Osteocyte (in vitro differentiated cells): Measurements from ENCODE around the gene ARGLU1. TPM values are rescaled to one million over a fixed set of nuclear protein-coding genes. Genes with fewer than 3 reads are reported as not detected.

Experiments
- DNase-seq: peaks from one replicate; pipeline ENCODE4 v3.0.0; 2021; ENCODE audit warnings: mixed read lengths; ENCODE audit not compliant: unreplicated experiment; ENCODE audit errors: extremely low spot score
- H3K27ac Mint-ChIP-seq: one replicate; pipeline ENCODE4 v1.8.0; 2021; ENCODE audit warnings: mild to moderate bottlenecking, mixed read lengths; ENCODE audit not compliant: unreplicated experiment
- H3K27me3 Mint-ChIP-seq: one replicate; pipeline ENCODE4 v1.8.0; 2021; ENCODE audit warnings: mixed read lengths; ENCODE audit not compliant: unreplicated experiment
- H3K36me3 Mint-ChIP-seq: one replicate; pipeline ENCODE4 v1.8.0; 2021; ENCODE audit warnings: mixed read lengths; ENCODE audit not compliant: unreplicated experiment
- H3K4me1 Mint-ChIP-seq: one replicate; pipeline ENCODE4 v1.8.0; 2021; ENCODE audit warnings: mixed read lengths; ENCODE audit not compliant: unreplicated experiment
- H3K4me3 Mint-ChIP-seq: one replicate; pipeline ENCODE4 v1.8.0; 2021; ENCODE audit warnings: mild to moderate bottlenecking, moderate library complexity, mixed read lengths; ENCODE audit not compliant: unreplicated experiment
- H3K9me3 Mint-ChIP-seq: one replicate; pipeline ENCODE4 v1.8.0; 2021; ENCODE audit warnings: mixed read lengths; ENCODE audit not compliant: unreplicated experiment
- total RNA-seq: library from RNA; stranded (reverse); gene quantifications from 2 replicates; pipeline ENCODE4 v1.2.1, GENCODE V29; 2021
- TF ChIP-seq, protein P1 (sequence below): fragments of 200-600 bp; sonication (generic); IDR thresholded peaks from 2 replicates; pipeline ENCODE4 v1.5.0; 2021; ENCODE audit warnings: antibody characterized with exemption, mild to moderate bottlenecking, moderate library complexity

Gene ARGLU1
- total RNA-seq, 1 donor from 2014 or later: 78.8 TPM

DNA sequence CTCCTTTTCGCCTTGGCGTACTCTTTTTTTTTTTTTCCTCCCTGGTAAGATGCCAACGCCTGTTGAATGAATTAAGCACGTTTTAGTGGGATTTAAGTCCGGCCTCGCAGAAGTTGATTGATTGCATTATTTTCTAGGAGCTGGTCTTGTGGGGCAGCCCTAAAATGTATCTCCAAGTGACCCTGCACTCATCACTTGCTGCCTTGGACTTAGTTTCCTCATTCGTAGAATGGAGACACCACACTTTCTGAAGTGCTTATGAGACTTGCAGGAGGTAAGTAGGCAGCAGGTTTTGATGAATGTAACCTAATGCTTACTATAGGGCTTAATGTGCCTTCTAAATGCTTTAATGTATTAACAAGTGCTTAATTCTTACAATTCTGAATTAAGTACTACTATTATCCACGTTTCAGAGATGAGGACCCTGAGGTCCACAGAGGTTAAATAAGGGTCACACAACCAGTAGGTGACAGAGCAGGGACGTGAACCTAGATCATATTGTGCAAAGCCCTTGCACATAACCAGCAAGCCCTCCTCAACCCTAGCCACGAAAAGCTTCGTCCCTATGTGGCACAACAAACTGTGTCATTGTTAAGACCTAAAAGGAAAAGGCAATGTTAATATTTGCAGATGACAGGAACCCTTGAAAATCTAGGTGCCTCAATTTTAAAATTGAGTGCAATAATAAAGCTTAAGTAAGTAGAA, 514 bp upstream of the ARGLU1 start:
- Mint-ChIP-seq H3K4me1 (peaks cover 43% of the 10 kb centered on the region), H3K4me3 (peak overlapping the region; percentile 91), H3K36me3 (no peaks in the 10 kb centered on the region), H3K27me3 (no peaks in the 10 kb centered on the region), H3K9me3 (no peaks in the 10 kb centered on the region), H3K27ac (peak overlapping the region; percentile 93)
- TF ChIP-seq, protein P1, sequence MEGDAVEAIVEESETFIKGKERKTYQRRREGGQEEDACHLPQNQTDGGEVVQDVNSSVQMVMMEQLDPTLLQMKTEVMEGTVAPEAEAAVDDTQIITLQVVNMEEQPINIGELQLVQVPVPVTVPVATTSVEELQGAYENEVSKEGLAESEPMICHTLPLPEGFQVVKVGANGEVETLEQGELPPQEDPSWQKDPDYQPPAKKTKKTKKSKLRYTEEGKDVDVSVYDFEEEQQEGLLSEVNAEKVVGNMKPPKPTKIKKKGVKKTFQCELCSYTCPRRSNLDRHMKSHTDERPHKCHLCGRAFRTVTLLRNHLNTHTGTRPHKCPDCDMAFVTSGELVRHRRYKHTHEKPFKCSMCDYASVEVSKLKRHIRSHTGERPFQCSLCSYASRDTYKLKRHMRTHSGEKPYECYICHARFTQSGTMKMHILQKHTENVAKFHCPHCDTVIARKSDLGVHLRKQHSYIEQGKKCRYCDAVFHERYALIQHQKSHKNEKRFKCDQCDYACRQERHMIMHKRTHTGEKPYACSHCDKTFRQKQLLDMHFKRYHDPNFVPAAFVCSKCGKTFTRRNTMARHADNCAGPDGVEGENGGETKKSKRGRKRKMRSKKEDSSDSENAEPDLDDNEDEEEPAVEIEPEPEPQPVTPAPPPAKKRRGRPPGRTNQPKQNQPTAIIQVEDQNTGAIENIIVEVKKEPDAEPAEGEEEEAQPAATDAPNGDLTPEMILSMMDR: no peak
- no peak for DNase-seq

GRCh38 chr13:106566641-106567473, 1.1 kb downstream of the ARGLU1 start:
- Mint-ChIP-seq H3K27ac (peak overlapping the region; percentile 93), H3K9me3 (no peaks in the 10 kb centered on the region), H3K4me1 (peaks cover 51% of the 10 kb centered on the region), H3K27me3 (no peaks in the 10 kb centered on the region), H3K36me3 (no peaks in the 10 kb centered on the region), H3K4me3 (peak overlapping the region; percentile 91)
- DNase-seq: no peak
- TF ChIP-seq, protein P1: no peak

- no peaks in the 10 kb centered on the region for H3K36me3 Mint-ChIP-seq
- H3K4me3 Mint-ChIP-seq: peak overlapping the region; percentile 91
- peaks cover 52% of the 10 kb centered on the region for H3K4me1 Mint-ChIP-seq
Observed at GRCh38 chr13:106565127-106565775, 2.7 kb downstream of the ARGLU1 start.

DNA sequence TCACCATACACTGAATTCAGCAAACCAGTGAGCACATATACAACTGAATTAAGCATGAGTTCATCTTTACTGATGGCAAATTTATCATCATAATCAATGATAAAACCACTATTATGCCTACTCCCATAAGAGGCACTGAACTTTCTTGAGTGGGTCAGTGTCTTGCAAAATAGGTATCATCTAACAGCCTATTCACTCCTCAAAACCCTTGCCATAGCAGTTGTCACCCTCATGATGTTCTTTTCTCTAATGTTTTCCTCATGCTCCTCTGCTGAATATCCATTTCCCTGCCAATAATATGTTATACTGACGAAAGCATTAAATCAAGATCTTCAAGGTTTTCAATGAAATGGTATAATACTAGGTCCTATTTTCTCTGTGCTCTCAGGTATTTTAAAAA, 5.6 kb downstream of the ARGLU1 start:
- Mint-ChIP-seq H3K27me3 (no peaks in the 10 kb centered on the region), H3K9me3 (no peaks in the 10 kb centered on the region), H3K27ac (no peak overlapping the region), H3K4me3 (no peak overlapping the region), H3K36me3 (peaks cover 20% of the 10 kb centered on the region), H3K4me1 (peaks cover 45% of the 10 kb centered on the region)
- TF ChIP-seq, protein P1: no peak
- no peak for DNase-seq

More at GRCh38 chr13:106565127-106565775, 2.7 kb downstream of the ARGLU1 start:
- TF ChIP-seq, protein P1: no peak
- no peak for DNase-seq
- Mint-ChIP-seq H3K9me3 (no peaks in the 10 kb centered on the region), H3K27me3 (no peaks in the 10 kb centered on the region), H3K27ac (no peak overlapping the region)
